NCI-H526 treated with DMSO at 0.1 percent for 48 hours (cell line): ENCODE results near the gene STAC3.

Experiments
- DNase-seq: peaks from one replicate; lab custom pipeline; 2025; lab: John Stamatoyannopoulos, UW

The STAC3 gene

GRCh38 chr12:57222286-57223190 lies 28.4 kb downstream of the STAC3 start:
- peak; percentile 37 for DNase-seq

GRCh38 chr12:57221169-57221917 lies 29.6 kb downstream of the STAC3 start:
- DNase-seq = no peak

GRCh38 chr12:57220770-57221168 lies 30.2 kb downstream of the STAC3 start:
- no peak for DNase-seq

- no peak for DNase-seq
These were observed 30.8 kb downstream of the STAC3 start for GRCh38 chr12:57219993-57220754.

- no peak for DNase-seq
These were observed 31.6 kb downstream of the STAC3 start for GRCh38 chr12:57219205-57219992.

- DNase-seq = peak; percentile 31
These were observed 32.7 kb downstream of the STAC3 start for GRCh38 chr12:57218030-57218853.

GRCh38 chr12:57216921-57217879 lies 33.8 kb downstream of the STAC3 start:
- DNase-seq = no peak

- peak; percentile 71 for DNase-seq
These were observed 34.7 kb downstream of the STAC3 start, which contains the start of gene NXPH4 for GRCh38 chr12:57216014-57216911. Gene NXPH4, plus strand, starts transcription at chr12:57216794. Its CDS starts 176 bp downstream, at chr12:57216970.

GRCh38 chr12:57215668-57216013 lies 35.3 kb downstream of the STAC3 start:
- DNase-seq = peak; percentile 25

GRCh38 chr12:57215065-57215464 lies 35.9 kb downstream of the STAC3 start:
- no peak for DNase-seq

GRCh38 chr12:57214398-57214781 lies 36.6 kb downstream of the STAC3 start:
- peak; percentile 85 for DNase-seq

- DNase-seq = peak; percentile 11
These were observed 37.1 kb downstream of the STAC3 start for GRCh38 chr12:57213763-57214397.

GRCh38 chr12:57213058-57213715 lies 37.8 kb downstream of the STAC3 start:
- DNase-seq = peak; percentile 78

- no peak for DNase-seq
These were observed 38.3 kb downstream of the STAC3 start for GRCh38 chr12:57212701-57213057.

- no peak for DNase-seq
These were observed 38.9 kb downstream of the STAC3 start for GRCh38 chr12:57211791-57212700.
